Spleen (tissue), 11 donors: ENCODE measurements around the gene PLA2G4B. TPM values are rescaled to one million over a fixed set of nuclear protein-coding genes. Genes with fewer than 3 reads are reported as not detected.

Experiments
- DNase-seq: peaks from one replicate; pipeline ENCODE4 v3.0.0-alpha.2; 2020
- H3K27ac ChIP-seq, 8 donors: fragments of 200-600 bp; sonication (generic) in 7 of 8; 1 replicate in 4 of 8; 2 replicates in 4 of 8; pipeline versions ENCODE4 v1.5.0 to v1.8.0; 2016 to 2021; ENCODE audit warnings: inconsistent platforms in 4 of 8, mild to moderate bottlenecking in 4 of 8, moderate library complexity in 1 of 8
- H3K27me3 ChIP-seq, 7 donors: fragments of 200-600 bp; sonication (generic) in 6 of 7; replicated peaks in 1 of 7; 1 replicate in 4 of 7; 2 replicates in 3 of 7; pipeline versions ENCODE4 v1.5.0 to v1.8.0; 2016 to 2021; ENCODE audit warnings: inconsistent platforms in 3 of 7, mild to moderate bottlenecking in 1 of 7
- H3K36me3 ChIP-seq, 6 donors: fragments of 200-600 bp; sonication (generic) in 5 of 6; 1 replicate in 4 of 6; 2 replicates in 2 of 6; pipeline versions ENCODE4 v1.5.0 to v1.8.0; 2016 to 2021; ENCODE audit warnings: inconsistent platforms in 2 of 6
- H3K4me1 ChIP-seq, 6 donors: fragments of 200-600 bp; sonication (generic) in 5 of 6; 1 replicate in 3 of 6; 2 replicates in 3 of 6; pipeline versions ENCODE4 v1.5.0 to v1.8.0; 2016 to 2021; ENCODE audit warnings: inconsistent platforms in 3 of 6
- H3K4me3 ChIP-seq, 8 donors: fragments of 200-600 bp; sonication (generic) in 7 of 8; 1 replicate in 4 of 8; 2 replicates in 4 of 8; pipeline versions ENCODE4 v1.5.0 to v1.8.0; 2016 to 2021; ENCODE audit warnings: inconsistent platforms in 4 of 8, mild to moderate bottlenecking in 4 of 8, moderate library complexity in 2 of 8
- H3K9me3 ChIP-seq, 8 donors: fragments of 200-600 bp; sonication (generic) in 7 of 8; 1 replicate in 4 of 8; 2 replicates in 4 of 8; pipeline versions ENCODE4 v1.5.0 to v1.8.0; 2016 to 2021; ENCODE audit warnings: inconsistent platforms in 4 of 8
- POLR2A ChIP-seq, 3 donors: fragments of 450-650 bp; IDR thresholded peaks; one replicate each; pipeline ENCODE4 v1.5.1; 2017; ENCODE audit warnings: antibody characterized with exemption in 3 of 3, mild to moderate bottlenecking in 1 of 3
- POLR2AphosphoS5 ChIP-seq, 3 donors: sonication (generic); formaldehyde crosslinking; IDR thresholded peaks; one replicate each; pipeline ENCODE4 v1.5.1; 2017; ENCODE audit warnings: antibody characterized with exemption in 3 of 3
- WGBS, 5 donors: extraction: QIAGEN DNeasy Blood & Tissue Kit in 3 of 5; methylation state at CpG; one replicate each; pipeline versions ENCODE4 v1.1.5 to v1.1.7; 2013 to 2018; 5-methylcytosine and 5-hydroxymethylcytosine counted together
- intact Hi-C: fragments of 100-400 bp; cut with DNase I; formaldehyde crosslinking; loops from one replicate; pipeline ENCODE4 v1.15.0; 2023; ENCODE audit warnings: low total_unique reads
- polyA plus RNA-seq, 3 donors: library from polyadenylated mRNA; stranded (reverse); fragments of 200-250 nt; gene quantifications; one replicate each; pipeline ENCODE4 v1.2.1, GENCODE V29; 2013
- total RNA-seq, 7 donors: library from RNA; depleted of rRNA in 3 of 7; stranded (reverse); fragments of >200 nt in 3 of 7; fragmentation: NEBNext Ultra II Directional in 4 of 7; extraction: Animal tissue kit (Norgen Biotek cat#: 25700) in 4 of 7; gene quantifications; one replicate each; pipeline versions ENCODE4 v1.1.0 to v1.2.1, GENCODE V29; 2016 to 2021
- TF ChIP-seq, protein P1 (sequence below), 11 experiments: fragments of 200-600 bp in 7 of 11; fragments of 450-650 bp in 4 of 11; sonication (generic) in 4 of 11; IDR thresholded peaks in 8 of 11; conservative IDR thresholded peaks in 3 of 11; 1 replicate in 7 of 11; 2 replicates in 4 of 11; pipeline versions ENCODE4 v1.4.0 to v1.8.0; 2016 to 2021; ENCODE audit warnings: antibody characterized with exemption in 11 of 11, inconsistent platforms in 4 of 11, mild to moderate bottlenecking in 1 of 11
- donor health status: healthy with polysubstance abuse.
- donor health status: DM: no; HTN: no; CAD: no; lungs with moderate emphysema.
- donor health status: DM: no; HTN: no; CAD: no.
- donor health status: Bipolar disorder and iron deficiency.
- donor health status: healthy.
- donor health status: DM: no; HTN: no; CAD: no.
- donor health status: DM: yes; HTN: yes; CAD: no.

Gene PLA2G4B
- total and polyA plus RNA-seq, 10 donors: 4.0 to 20.8 (median 11.8) TPM

DNA sequence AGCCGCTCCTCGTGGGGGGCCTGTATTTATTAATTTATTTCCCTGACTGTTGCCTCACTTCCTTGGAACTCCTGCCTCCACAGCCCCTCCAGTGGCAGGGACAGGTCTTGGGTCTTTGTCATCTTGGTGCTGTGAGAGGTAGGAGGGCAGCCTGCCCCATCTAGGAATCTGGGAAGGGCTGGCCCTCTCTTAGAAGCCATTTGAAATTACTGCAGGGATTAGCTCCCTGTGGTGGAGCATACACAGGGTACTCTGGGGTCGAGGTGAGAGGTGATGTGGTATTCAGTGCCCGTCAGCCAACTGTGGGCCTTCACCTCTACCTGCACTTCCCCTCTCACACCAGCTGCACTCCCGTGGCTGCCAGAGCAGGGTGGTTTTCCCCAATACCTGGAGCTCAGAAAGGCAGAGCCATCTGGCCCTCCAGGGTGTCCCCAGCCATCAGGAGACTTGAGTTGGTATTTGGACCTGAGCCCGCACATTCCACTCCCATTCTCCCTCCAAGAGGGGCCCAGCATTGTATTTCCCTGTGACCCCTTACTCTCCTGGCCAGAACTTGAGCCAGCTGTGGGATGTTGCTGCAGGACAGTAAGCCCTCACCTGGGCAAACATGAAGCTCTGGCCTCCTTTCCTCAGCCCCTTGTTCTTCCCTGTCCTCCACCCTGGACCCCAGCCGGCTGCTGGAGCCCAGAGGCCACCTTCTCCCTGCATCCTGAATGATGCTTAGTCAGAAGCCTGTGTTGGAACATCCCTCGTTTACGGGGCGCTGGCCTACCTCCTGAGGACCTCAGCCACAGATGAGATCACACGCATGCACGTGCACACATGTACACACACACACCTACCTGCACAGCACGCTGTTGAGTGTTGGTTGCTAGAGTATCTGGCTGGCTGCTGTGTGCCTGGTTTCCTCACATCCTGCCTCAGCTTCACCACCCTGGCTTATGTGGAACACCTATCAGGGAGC is 12.8 kb upstream of the PLA2G4B start:
- Histone ChIP-seq H3K4me3 (no peak overlapping the region), H3K4me1 (peaks cover 8 to 36% (median 25%) of the 10 kb centered on the region in 6 donors), H3K27me3 (no peaks in the 10 kb centered on the region), H3K9me3 (no peaks in the 10 kb centered on the region), H3K27ac (no peak overlapping the region), H3K36me3 (peaks cover 0 to 64% (median 29%) of the 10 kb centered on the region in 6 donors)
- intact Hi-C loops: no loop called here
- no peak for DNase-seq
- TF ChIP-seq POLR2A (IDR thresholded peaks at IDR 0.05) (no peak), POLR2AphosphoS5 (IDR thresholded peaks at IDR 0.05) (no peak)
- TF ChIP-seq, protein P1, sequence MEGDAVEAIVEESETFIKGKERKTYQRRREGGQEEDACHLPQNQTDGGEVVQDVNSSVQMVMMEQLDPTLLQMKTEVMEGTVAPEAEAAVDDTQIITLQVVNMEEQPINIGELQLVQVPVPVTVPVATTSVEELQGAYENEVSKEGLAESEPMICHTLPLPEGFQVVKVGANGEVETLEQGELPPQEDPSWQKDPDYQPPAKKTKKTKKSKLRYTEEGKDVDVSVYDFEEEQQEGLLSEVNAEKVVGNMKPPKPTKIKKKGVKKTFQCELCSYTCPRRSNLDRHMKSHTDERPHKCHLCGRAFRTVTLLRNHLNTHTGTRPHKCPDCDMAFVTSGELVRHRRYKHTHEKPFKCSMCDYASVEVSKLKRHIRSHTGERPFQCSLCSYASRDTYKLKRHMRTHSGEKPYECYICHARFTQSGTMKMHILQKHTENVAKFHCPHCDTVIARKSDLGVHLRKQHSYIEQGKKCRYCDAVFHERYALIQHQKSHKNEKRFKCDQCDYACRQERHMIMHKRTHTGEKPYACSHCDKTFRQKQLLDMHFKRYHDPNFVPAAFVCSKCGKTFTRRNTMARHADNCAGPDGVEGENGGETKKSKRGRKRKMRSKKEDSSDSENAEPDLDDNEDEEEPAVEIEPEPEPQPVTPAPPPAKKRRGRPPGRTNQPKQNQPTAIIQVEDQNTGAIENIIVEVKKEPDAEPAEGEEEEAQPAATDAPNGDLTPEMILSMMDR (IDR thresholded peaks at IDR 0.05 in 8 of 11, conservative IDR thresholded peaks at IDR 0.05 in 3 of 11): no peak
- 73 to 90% (median 79%) methylated on average over 12 to 13 of the region's 13 CpGs for WGBS, 5 donors

GRCh38 chr15:41827290-41827879 is 11.3 kb upstream of the PLA2G4B start:
- TF ChIP-seq POLR2A (IDR thresholded peaks at IDR 0.05) (no peak), POLR2AphosphoS5 (IDR thresholded peaks at IDR 0.05) (peak in 2 of 3 donors; percentile 48 to 55)
- TF ChIP-seq, protein P1 (IDR thresholded peaks at IDR 0.05 in 8 of 11, conservative IDR thresholded peaks at IDR 0.05 in 3 of 11): no peak
- Histone ChIP-seq H3K4me1 (peaks cover 8 to 52% (median 38%) of the 10 kb centered on the region in 6 donors), H3K36me3 (peaks cover 0 to 63% (median 18%) of the 10 kb centered on the region in 6 donors), H3K27ac (peak overlapping the region in 6 of 8 donors; percentile 16 to 91 (median 85)), H3K9me3 (no peaks in the 10 kb centered on the region), H3K27me3 (no peaks in the 10 kb centered on the region), H3K4me3 (peak overlapping the region; percentile 70 to 90 (median 86))
- DNase-seq: no peak
- intact Hi-C loops: no loop called here
- 2 to 5% (median 3%) methylated on average over 35 to 37 of the region's 37 CpGs for WGBS, 5 donors

DNA sequence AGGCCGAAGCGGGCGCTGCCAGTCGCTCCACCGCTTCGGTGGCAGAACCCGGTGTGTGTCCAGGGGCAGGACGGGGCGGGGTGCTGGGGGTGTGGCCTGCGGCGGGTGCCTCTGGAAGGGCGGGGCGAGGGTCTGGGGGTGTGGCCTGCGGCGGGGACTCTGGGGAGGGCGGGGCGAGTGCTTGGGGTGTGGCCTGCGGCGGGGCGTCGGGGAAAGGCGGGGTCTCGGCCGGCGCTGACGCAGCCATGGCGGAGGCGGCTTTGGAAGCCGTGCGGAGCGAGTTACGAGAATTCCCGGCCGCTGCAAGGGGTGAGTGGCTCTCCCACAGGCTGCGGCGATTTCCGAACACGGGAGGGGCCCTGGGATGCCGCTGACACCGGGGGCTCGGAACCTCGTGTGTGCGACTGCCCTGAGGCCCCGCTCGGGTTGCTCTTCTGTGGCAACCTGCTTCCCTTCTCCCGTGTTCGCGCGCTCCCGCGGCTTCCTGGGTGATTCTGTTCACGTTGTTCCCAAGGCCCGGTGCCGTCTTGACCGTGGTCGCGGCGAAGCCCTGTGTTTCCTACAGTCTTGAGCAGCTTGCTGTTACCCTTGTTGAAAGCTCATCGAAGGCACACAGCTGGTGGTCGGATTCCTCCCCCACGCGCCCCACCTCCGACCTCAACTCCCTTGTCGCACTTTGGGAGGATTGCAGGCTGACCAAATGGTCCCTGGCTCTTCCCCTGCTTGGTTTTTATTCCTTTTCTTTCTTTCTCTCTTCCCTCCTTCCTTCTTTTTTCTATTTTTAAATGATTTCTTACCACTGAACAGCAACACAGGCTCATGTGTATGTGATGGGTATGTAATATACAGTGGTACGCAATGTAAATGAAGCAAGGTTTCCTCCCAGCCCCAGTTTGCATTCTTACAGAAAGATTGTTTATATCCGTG is 10.5 kb upstream of the PLA2G4B start, which contains the start of gene JMJD7:
Gene JMJD7 (plus strand): TSS at position 213 of the 927 bp plus-strand sequence. CDS start 33 bp downstream, at position 246.
- Histone ChIP-seq H3K27ac (peak within 1 kb of the TSS; percentile 69 to 91 (median 80)), H3K9me3 (no peaks in the 10 kb centered on the region), H3K27me3 (no peaks in the 10 kb centered on the region), H3K4me1 (peaks cover 13 to 59% (median 44%) of the 10 kb centered on the region in 6 donors), H3K36me3 (peaks cover 0 to 57% (median 11%) of the 10 kb centered on the region in 6 donors), H3K4me3 (peak within 1 kb of the TSS; percentile 70 to 90 (median 86))
- WGBS, 5 donors: 0 to 1% (median 1%) methylated on average over 27 to 66 of the region's 66 CpGs
- DNase-seq: peak; percentile 99
- TF ChIP-seq, protein P1 (IDR thresholded peaks at IDR 0.05 in 8 of 11, conservative IDR thresholded peaks at IDR 0.05 in 3 of 11): peak in 1 of 11 experiments; percentile 34
- TF ChIP-seq POLR2AphosphoS5 (IDR thresholded peaks at IDR 0.05): peak; percentile 87 to 92 (median 90)
- TF ChIP-seq POLR2A (IDR thresholded peaks at IDR 0.05): peak in 1 of 3 donors; percentile 39
- intact Hi-C loops: no loop called here
